HG02610 (cell line): Measurements from ENCODE around the gene VSIG10.
A peak's percentile ranks its signal among the peaks of the same experiment; 100 is the strongest.
"Not testable (repeated sequence)": the region's sequence is repeated elsewhere in the genome, so short reads cannot be mapped to it uniquely, and the experiment has no call there.

ENCODE experiments used
- ATAC-seq: cut with Tn5 transposase; IDR thresholded peaks from one replicate; pipeline ENCODE4 v1.9.1; 2021; ENCODE audit warnings: mild to moderate bottlenecking, moderate library complexity; ENCODE audit not compliant: unreplicated experiment

Gene VSIG10, protein sequence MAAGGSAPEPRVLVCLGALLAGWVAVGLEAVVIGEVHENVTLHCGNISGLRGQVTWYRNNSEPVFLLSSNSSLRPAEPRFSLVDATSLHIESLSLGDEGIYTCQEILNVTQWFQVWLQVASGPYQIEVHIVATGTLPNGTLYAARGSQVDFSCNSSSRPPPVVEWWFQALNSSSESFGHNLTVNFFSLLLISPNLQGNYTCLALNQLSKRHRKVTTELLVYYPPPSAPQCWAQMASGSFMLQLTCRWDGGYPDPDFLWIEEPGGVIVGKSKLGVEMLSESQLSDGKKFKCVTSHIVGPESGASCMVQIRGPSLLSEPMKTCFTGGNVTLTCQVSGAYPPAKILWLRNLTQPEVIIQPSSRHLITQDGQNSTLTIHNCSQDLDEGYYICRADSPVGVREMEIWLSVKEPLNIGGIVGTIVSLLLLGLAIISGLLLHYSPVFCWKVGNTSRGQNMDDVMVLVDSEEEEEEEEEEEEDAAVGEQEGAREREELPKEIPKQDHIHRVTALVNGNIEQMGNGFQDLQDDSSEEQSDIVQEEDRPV

DNA sequence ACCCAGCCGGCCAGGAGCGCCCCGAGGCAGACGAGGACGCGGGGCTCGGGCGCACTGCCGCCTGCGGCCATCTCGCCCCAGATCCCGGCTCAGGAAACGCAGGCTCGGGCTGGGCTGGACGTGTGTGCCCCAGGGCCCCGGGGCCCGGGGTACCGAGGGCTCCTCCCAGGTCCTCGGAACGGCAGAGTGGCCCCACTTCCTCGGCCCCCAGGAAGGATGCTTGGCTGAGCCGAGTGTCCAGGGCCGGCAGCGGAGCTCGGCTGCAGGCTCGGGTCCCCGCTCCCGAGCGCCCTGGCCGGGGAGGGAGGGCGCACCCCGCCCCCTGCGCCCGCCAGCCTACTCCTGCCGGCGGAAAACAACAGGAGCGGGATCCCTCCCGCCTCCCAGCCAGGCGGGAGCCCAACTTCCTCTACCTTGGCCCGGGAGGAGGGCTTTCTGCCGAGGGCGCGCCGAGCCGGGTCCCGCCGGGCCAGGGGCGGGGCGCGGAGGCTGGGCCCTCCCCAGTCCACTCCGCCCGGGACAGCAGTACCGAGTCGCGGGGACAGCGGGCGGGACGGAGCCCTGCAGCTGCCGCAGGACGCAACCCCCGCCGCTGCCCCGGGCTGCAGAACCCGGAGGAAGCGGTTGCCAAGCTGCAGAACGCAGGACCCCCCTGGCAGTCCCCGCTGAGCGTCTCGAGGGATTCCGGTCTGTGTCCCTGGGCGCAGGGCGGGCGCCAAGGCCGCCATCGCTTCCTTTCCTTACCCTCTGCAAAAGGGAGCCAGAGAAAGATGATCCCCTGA lies at the start of gene VSIG10:
TSS of gene VSIG10 (minus strand) at position 411 of the 782 bp plus-strand sequence. CDS start at position 71, 340 bp downstream.
- ATAC-seq: no peak

DNA sequence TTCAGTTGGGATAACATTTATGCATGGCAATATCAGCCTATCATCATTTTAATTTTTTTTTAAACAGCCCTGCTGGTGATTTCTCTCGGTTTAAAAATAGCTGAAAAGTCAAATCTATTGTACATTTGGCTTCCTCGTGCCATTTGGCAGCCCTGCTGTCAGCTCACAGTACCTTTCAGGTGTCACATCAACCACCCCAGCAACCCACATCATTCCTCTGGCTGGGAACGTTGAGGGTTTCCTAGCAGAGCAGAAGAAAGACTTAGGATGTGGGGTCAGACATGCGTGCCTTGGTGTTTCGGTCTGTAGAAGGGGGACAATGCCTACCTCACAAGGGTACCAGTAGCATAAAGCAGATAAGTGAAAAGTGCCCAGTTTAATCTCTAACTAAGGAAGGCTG lies 47.9 kb upstream of the VSIG10 start:
- no peak for ATAC-seq

DNA sequence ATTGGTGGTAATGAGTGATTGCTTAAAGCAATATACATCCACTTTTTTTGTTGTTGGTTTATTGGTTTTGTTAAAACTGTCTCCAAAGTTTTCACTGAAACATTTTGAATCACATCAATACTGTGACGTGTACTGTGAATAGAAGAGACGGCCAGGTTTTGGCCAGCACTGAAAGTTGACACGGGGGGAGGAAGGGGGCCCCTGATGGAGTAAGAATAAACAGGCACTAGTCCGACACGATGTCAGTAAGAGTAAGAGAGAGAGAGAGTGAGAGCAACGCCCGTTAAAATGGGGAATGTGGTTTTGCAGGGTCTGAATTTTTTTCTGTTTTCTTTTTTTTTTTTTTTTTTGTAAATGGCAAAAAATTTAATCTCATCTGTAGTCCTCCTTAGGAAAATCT lies 46.8 kb upstream of the VSIG10 start:
- ATAC-seq: no peak

GRCh38 chr12:118148287-118148686 lies 44.5 kb upstream of the VSIG10 start:
- ATAC-seq: no peak

- no peak for ATAC-seq
Observed at GRCh38 chr12:118145798-118146156, 42.0 kb upstream of the VSIG10 start.

GRCh38 chr12:118145113-118145797 lies 41.4 kb upstream of the VSIG10 start:
- ATAC-seq: no peak

DNA sequence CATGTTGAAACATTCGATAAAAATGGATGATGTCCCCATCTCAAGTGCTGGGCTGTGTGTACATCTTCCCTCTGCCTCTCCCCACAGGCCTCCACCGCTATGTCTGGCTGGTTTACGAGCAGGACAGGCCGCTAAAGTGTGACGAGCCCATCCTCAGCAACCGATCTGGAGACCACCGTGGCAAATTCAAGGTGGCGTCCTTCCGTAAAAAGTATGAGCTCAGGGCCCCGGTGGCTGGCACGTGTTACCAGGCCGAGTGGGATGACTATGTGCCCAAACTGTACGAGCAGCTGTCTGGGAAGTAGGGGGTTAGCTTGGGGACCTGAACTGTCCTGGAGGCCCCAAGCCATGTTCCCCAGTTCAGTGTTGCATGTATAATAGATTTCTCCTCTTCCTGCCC lies 40.7 kb upstream of the VSIG10 start:
- ATAC-seq: no peak

DNA sequence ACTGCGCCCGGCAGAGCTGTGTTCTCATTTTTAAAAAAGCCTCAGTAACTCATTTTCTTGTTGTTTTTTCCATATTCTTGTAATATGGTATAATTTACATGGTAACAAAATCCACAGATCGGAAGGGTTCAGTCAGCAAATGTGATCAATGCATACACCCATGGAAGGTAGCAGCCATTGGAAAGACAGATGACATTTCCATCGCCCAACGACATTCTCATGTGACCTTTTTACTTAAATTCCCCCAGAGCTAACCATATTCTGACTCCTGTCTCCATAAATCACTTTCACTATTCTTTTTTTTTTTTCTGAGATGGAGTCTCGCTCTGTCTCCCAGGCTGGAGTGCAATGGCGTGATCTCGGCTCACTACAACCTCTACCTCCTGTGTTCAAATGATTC lies 37.0 kb upstream of the VSIG10 start:
- no peak for ATAC-seq

DNA sequence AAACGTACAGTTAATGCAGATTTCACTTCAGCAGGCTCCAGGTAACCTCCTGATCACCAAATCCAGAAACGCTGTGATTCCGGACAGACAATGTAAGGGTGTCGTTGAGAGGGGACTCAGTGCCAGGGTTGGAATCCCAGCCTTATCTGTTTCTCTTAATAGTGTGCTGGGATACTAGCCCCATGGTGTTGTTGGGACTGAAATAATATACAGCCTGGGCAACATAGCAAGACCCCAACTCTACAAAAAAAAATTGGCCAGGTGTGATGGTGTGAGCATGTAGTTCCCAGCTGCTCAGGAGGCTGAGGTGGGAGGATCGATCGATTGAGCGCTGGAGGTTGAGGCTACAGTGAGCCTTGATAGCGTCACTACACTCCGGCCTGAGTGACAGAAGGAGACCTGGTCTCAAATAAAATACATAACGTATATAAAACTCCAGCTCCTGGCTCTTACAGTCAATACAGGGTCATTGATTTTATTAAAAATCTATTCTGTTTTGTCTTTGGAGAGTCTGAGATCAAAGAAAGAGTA lies 33.4 kb upstream of the VSIG10 start:
- no peak for ATAC-seq

GRCh38 chr12:118136559-118137003 lies 32.8 kb upstream of the VSIG10 start:
- ATAC-seq: no peak

GRCh38 chr12:118135788-118136558 lies 32.2 kb upstream of the VSIG10 start, which contains the start of gene PEBP1:
Gene PEBP1 (plus strand): TSS chr12:118136124. CDS start chr12:118136210, 86 bp downstream.
- ATAC-seq: peak; percentile 99

GRCh38 chr12:118129436-118129835 lies 25.6 kb upstream of the VSIG10 start:
- ATAC-seq: not testable (repeated sequence)

GRCh38 chr12:118127867-118128266 lies 24.1 kb upstream of the VSIG10 start:
- ATAC-seq: no peak

DNA sequence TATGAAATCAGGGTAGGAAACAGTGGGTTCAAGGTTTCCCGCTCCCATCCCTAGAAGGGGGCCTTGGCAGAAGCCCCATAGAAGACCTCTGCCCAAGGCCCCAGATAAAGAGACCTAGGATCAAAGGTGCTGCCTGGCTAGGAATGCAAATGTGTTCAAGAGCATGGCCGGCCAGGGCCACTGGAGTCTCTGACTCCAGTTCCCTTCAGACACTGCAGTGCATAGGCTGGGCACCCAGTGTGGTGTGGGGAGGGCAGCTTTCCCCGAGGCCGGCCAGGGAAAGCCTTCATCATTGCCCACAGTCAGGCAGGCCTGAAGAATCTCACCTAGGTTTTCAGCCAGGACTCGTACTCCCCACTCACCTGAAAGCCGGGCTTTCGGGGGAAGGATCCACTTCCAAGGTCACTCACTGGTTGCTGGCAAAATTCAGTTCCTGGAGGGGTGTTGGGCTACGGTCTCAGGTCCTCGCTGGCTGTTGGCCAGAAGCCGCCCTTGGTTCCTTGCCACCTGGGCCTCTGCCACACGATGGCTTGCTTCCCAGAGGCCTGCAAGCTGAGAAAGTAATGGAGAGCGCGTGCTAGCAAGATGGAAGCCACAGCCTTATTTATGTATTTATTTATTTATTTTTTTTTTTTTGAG lies 22.4 kb upstream of the VSIG10 start:
- no peak for ATAC-seq

GRCh38 chr12:118125743-118126118 lies 21.9 kb upstream of the VSIG10 start:
- no peak for ATAC-seq

- ATAC-seq: no peak
Observed at GRCh38 chr12:118124333-118124874, 20.6 kb upstream of the VSIG10 start.

- no peak for ATAC-seq
Observed at GRCh38 chr12:118122264-118122663, 18.5 kb upstream of the VSIG10 start.

- ATAC-seq: peak; percentile 68
Observed at GRCh38 chr12:118120579-118121363, 17.0 kb upstream of the VSIG10 start.
